SU-DHL-6 (cell line): Measurements from ENCODE around the gene EEF1A2.

Experiments
- EZH2phosphoT487 ChIP-seq: fragments of 200-600 bp; sonication (generic), shearing (Covaris generic); conservative IDR thresholded peaks from 2 replicates; pipeline ENCODE4 v1.6.1; 2018; ENCODE audit warnings: mild to moderate bottlenecking, antibody characterized with exemption, low read length, moderate library complexity, mixed read lengths
- TF ChIP-seq, protein P1 (sequence below): fragments of 200-600 bp; sonication (generic); IDR thresholded peaks from one replicate; pipeline ENCODE4 v1.5.1; 2017; ENCODE audit warnings: antibody characterized with exemption, mild to moderate bottlenecking, low read length, moderate library complexity; ENCODE audit not compliant: insufficient read depth, poor library complexity, severe bottlenecking

DNA sequence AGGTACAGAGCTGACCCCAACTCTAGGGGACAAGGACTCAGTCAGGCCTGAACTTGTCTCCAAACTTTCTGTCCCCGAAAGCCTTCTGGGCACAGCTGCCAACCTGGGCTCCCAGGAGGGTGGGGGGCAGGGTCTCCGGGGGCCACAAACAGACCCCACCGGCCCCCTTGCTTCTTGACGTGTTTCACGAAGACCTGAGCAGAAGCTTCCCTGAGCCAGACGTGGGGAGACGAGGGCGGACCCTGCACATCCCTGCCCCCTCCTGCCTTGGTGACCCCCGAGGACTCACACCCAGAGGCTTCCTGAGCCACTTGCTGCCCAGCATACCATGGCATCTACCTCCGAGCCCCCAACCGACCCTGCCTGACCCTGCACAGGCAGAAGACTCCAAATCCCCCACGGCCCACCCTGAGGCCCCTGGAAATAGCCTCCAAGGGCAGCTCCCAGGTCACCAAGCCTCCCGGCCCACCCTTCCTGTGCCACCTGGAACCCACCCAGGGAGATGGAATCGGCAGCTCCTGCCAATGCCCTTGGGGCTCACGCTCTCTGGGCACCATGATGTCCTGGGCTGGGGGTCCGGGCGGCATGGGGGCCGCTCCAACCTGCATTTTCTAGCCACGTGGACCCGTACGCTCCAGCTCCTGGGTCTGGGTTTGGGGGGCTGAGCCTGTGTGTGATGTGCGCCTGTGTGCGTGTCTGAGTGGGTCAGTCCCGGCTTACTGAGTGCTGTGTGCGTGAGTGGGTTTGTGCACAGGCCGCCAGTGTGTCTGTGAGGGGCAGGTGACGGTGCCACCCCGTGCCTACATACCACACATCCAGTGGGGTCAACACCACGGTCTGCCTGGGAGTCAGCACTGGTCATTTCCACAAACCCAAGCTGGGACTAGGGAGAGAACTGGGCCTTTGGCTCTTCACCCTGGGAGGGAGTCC, 40.8 kb upstream of the EEF1A2 start:
- TF ChIP-seq, protein P1, sequence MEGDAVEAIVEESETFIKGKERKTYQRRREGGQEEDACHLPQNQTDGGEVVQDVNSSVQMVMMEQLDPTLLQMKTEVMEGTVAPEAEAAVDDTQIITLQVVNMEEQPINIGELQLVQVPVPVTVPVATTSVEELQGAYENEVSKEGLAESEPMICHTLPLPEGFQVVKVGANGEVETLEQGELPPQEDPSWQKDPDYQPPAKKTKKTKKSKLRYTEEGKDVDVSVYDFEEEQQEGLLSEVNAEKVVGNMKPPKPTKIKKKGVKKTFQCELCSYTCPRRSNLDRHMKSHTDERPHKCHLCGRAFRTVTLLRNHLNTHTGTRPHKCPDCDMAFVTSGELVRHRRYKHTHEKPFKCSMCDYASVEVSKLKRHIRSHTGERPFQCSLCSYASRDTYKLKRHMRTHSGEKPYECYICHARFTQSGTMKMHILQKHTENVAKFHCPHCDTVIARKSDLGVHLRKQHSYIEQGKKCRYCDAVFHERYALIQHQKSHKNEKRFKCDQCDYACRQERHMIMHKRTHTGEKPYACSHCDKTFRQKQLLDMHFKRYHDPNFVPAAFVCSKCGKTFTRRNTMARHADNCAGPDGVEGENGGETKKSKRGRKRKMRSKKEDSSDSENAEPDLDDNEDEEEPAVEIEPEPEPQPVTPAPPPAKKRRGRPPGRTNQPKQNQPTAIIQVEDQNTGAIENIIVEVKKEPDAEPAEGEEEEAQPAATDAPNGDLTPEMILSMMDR, result no peak
- no peak for TF ChIP-seq EZH2phosphoT487
